Activated CD8-positive, alpha-beta memory T cell treated with anti-CD3 and anti-CD28 coated beads for 1 hour (primary cell): Measurements from ENCODE around the gene SKAP2.

ENCODE experiments used
- DNase-seq, 2 donors: peaks; one replicate each; pipeline ENCODE4 v3.0.0-alpha.2; 2020; ENCODE audit warnings: low read depth in 1 of 2; ENCODE audit errors: extremely low read depth in 1 of 2

Gene SKAP2

DNA sequence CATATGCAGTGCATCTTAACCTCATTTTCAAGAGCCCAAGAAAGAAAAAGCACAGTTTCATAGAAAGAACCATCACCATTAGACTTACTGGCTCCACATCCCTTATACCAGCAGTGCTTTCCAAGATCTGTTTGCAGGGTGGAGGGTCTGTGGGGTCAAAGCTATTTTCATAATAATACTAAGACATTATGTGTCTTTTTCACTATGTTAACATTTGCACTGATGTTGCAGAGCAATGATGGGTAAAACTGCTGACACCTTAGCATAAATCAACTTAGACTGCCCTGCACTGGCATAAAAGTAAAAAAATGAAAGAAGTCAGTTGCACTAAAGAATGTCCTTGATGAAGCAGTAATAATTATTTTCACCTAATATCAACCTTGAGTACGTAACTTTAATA lies 166.2 kb downstream of the SKAP2 start:
- no peak for DNase-seq

DNA sequence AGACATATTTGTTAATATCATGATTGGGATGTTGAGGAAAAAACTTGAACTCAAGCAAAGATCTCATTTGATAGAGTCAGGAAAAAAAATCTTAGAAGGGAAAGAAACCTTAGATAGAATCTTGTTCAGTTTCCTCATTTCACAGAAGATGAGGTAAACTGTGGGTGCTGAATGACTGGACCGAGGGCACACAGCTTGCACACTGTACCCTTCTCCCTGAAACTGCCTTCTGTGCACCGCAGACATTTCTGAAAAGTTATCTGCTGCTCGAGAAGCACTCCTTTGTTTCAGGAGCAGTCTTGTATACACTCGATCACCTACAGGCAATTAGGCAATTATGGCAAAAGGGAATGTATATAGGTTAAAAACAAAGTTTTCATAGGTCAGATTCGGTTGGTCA lies 167.4 kb downstream of the SKAP2 start:
- DNase-seq = no peak

DNA sequence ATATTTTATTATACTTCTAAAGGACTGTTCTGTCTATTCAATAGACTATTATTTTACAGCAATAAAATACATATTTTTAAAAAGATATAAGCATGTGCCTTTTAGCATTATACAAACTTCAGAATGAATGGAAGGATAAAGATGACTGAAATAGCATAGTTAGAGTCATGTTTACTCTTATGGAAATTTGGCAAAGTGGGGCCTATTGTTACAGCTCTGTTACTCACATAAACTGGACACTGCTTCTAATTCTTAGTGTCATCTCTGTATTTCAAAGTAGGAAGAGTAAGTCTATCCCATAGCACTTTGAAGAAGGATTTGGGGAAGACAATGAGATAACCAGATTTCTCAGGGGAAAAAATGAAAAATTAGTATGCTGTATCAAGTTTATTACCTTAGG lies 168.2 kb downstream of the SKAP2 start:
- DNase-seq = no peak

DNA sequence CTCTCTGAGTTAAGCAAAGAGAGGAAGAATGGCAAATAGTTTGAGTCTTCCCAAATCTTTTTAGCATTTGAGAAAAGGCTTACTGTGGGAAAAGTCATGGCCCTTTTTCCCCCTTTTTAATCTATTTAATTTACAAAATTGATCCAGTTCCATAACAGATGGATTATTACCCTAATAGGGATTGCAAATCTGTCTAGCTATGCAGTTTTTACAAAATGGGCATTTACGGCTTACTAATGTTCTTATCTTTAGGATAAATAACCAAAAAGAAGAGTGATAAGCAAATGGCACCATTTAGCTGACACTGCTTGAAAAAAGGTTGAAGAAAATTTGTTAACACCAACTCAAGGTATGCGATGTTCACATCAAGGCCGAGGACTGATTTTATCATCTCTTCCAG lies 169.7 kb downstream of the SKAP2 start:
- no peak for DNase-seq

DNA sequence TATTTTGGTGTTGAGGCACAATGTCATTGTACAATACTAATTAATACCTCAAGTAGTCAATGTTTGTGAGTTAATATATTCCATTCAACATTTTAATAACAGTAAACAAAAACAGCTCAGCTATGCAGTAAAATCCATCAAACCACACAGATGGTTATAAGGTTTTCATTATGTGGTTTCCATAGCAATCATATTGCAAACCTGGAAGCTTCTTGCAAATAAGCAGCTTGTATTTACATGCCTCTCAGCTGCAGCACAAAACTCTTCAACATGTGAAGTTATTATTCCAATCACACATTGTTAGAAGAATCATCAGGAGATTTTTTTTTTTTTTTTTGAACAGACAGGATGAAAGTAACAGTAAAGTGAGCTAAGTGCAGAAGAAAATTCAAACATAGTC lies 170.2 kb downstream of the SKAP2 start:
- no peak for DNase-seq

DNA sequence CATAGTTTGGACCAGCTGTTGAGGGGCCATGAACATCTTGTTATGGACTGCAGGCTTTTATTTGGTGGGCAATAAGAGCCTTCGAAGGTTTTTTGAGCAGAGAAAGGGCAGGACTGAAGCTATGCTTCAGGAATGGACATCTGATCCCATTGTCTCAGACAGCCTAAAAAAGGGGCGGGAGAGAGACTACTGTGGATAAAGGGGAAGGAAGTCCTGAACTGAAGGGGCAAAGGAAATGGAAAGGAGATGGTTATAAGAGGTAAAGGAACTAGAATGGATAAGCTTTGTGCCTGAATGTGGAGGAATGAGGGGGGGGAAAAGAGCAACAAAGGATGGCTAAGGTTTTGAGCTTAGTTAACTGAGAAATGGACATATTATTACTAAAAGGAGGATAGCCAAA lies 172.5 kb downstream of the SKAP2 start:
- DNase-seq = no peak

DNA sequence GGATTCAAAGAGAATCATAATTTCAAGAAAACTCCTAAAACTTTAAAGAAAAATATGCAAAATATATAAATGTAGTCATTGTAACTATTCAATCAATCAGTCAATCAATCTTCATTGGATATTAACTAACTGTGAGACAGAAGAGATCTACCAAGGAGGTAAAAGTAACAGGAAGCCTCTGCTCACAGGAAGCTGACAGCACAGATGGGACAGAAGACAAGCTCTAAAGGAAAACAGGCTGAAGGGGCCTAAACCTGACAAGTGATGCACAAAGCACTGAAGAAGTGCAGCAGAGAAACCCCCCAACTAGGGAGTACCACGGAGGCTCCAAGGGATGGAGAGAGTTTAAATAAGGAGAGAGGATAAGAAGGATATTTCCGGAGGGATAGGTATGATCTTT lies 173.0 kb downstream of the SKAP2 start:
- no peak for DNase-seq

DNA sequence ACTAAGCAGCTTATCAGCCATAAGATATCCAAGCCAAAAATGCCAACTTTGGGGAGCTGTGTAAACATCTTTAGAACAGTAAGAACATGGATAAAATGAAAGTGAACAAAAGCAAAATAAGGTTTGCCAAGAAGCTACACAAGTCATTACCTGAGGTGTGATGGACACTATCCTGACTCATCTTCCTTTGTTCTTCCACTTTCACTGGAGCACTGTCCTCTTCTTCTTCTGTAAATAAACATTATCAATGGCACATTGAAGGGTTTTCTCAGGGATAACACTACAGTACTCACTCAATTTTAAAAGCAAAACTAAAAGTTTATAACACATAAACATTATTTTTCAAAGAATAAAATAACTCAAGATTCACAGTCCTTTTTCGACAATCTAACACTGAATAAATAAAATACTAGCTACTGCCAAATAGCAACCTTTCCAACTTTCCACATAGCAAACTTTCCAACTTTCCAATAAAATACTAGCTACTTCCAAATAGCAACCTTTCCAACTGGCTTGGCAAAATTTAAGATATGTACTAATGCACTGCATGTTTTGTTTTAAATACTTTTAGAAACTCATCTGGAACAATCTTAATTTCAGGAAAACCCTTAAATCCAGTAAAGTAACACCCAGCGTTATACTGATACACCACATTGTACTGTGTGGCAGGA lies 174.1 kb downstream of the SKAP2 start:
- no peak for DNase-seq

DNA sequence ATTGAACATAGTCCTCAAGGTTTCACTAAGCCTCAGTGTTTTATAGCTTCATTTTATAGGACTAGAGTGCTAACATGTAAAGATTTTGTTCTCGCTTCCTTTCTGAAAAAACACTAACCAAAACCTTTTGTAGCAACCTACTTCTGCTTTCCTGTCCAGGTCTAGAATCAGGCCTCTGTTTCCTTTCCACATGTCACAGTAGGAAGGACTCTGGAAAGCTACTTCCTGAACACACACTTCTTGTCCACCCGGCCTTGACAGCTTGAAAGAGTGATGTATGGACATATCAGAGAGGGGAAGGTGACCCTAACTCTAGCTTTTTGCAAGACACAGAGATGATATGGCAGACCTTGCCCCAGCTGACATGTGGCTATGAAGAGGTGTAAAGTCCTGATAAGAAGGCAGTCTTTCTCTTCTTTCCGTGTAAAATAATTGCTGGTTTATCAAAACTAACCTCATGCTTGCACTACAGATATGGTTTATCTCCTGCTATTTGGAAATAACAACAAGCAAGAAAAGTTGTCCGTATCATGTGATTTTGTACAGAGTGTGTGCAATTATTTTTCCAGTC lies 175.4 kb downstream of the SKAP2 start:
- no peak for DNase-seq

DNA sequence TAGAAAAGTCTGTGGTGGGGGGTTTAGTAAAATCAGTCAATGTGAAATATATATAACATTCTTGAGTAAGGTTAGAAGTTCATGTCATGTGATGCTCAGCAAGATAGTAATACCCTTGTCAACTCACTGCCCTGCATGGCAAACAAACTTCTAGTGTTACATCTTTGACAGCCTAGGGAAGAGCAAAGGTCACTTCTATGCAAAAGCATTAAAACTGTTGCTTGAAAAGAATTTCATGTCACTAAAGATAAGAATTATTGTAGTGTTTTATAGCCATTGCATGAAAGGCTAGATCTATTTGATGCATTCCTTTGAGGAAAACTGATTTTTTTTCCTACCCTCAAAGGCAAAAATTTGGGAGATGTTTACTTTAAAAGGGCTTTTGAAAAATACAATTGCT lies 176.0 kb downstream of the SKAP2 start:
- DNase-seq = no peak

DNA sequence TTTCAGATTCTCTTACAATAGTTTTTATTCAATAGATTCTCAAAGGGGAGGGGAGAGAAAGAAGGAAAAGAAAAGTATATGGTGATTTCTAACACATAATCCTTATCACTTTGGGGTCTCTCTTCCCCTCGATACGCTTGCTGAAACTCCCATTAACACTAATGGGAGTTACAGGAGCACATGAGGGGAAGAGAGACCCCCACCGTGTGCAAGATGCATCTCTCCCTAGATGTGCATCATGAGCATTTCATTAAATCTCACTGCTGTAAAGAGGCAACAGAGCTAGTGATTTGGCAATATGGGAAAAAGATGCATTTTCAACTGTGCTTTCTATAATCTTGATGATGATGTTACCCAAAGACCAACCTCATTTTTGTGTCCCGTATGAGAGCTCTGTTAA lies 177.4 kb downstream of the SKAP2 start:
- no peak for DNase-seq

DNA sequence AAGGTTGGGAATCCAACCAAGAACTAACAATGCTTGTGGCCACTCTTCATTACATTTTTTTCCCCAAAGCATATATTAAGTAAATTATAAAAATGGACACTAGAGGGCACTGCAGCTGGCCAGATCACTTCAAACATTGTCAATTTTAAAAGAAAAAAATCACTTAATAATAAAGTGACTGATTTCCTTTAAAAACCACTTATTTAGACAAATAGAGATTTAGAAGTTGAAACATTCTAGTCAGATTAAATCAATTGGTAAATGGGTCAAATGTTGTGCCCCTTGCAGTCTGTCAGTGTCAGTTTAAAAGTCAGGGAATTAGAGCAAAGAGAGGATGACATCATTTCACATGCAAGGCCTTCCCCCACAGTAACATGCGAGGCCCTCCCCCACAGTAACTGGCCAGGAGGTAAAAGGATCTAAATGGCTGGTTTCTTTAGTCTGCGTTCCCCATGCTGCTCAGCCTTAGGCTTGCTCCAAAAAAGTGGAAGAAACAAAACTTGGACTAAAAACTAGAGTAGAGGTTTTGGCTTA lies 177.9 kb downstream of the SKAP2 start:
- no peak for DNase-seq

DNA sequence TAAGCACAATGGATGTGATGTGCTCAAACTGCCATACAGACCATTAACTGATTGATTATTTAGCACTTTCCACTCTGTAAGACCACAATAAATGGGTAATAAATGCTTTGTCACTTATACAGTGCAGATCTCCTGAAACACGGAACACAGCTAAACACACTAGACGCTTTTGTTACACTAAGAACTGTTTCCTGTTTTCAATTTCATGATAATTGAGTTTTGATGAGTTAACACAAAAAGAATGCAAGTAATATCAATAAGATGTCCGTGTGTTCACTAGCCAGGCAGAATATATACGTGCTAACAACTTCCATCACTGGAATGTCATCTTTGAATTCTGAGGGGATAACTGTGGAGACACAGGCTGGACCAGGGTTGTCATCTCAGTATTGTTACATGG lies 178.8 kb downstream of the SKAP2 start:
- DNase-seq = no peak

DNA sequence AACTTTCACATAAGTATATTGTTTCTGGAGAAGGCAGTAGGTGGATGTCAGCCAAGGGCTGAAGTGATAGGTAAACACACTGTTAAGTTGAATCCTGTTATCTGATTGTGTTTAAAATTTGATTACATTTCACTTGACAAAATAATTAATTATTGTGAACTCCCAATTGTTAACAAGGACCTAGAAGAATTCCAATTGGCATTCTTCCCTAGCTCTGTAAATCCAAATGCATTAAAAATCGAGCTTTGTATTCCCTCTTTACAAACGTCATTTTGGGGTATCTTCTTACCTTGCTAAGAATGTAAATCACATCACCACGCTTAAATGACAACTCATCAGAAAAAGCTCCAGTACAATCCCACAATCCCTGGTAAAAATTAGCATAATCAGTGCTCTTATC lies 179.9 kb downstream of the SKAP2 start:
- no peak for DNase-seq

DNA sequence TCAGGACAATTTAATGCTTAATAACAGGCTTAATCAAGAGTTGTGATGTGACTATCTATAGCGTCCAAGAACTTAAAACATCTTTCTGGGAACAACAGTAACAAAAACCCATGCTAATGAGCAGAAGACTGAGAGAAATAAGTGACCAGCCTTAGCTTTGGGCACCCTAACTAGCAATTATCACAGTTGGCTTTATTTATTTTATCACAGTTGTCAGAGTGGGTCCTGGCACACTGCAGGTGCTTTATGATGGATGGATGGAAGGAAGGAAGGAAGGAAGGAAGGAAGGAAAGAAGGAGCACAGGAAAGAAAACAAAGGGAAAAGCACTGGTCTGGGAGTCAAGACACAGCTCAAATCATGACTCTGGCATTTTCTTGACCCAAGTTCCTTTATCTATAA lies 181.1 kb downstream of the SKAP2 start:
- no peak for DNase-seq

DNA sequence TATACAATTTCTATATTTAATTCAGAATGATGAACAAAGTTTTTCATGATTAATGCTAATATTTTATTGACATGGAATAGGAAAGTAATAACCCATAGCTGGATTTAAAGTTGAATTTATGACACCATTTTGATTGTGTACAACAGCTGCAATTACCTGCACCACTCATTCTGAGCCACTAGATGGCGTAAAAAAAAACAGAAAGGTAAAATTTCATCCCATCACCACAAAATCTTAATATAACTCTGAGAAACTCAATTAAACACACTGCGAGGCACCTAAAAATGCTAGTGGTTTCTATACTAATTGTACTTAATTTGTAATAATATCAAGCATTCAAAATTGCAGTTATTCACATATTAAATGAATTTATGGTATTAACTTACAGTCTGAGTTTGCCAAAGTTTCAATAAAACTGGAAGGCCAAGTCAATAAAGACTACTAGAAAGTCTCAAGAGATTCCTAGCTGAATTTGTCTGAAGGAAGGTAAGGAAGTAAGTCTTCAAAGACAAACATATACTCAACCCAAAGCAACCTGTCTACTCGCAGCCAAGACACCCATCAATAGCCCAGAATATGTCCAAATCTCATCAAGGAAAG lies 182.5 kb downstream of the SKAP2 start:
- no peak for DNase-seq

DNA sequence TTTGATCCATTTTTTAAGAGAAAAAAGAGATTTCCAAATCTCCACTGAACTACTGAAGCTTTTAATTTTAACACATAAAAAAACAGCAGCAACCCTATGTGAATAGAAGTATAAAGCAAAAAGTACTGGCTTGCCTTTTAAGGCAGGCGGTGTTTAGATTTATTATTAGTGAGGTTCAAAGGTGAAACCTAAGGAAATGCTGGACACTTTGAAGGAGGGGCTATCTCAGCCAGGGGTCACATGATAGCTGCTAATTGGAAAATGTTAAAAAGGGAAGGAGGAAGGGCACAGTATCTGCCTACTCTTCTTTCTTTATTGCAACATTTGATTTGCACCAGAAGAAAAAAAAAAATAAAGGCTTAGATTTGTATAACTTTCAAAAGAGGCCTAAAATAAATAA lies 183.8 kb downstream of the SKAP2 start:
- DNase-seq = no peak

DNA sequence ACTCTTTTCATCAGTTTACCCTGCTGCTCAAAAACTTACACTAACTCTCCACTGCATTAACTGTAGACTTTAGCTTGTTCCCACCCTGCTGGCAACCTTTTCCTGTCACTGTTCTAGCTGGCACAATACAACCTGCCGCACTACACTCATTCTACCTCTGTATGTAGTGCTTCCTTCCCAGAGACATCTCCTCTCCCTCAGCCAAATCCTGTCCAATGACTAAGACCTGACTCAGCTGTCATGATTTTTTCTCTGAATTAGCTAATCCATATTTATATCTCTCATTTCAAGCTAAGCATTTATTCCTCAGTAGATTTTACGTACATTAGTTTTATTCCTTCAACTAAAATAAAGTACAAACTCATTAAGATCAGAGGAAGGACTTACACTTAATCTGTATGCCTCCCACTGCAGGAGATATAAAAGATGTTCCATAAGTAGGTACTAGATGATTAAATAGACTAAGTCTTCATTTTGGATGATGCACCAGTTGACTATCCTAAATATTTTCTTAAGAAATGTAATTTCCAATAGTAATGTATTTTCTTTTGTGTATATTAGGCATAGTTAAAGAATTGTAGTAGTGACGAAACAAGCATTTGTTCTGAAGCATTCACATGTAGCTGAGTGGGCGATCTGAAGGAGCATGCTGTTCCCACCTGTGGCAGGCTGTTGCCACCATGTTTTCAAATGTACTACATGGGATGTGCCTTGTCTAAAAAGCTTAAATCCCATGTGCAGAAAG lies 189.1 kb downstream of the SKAP2 start:
- no peak for DNase-seq

DNA sequence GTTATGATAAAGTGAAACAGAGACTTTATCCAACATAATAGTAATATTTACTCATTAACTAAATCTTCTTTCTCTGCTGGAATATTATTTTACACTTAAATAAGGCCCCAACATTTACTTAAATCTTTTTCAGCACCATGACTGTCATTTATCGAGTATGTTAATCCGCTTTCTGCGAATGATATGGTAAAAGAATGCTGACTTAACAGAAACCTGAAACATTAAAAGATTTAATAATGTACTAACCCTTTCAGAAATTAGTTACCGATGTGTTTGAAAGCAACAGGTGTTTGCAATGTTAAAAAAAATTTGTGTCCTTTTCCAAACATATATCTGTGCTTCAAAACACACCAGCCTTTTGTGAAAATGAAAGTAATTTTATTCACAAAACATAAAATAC lies 190.5 kb downstream of the SKAP2 start:
- no peak for DNase-seq

DNA sequence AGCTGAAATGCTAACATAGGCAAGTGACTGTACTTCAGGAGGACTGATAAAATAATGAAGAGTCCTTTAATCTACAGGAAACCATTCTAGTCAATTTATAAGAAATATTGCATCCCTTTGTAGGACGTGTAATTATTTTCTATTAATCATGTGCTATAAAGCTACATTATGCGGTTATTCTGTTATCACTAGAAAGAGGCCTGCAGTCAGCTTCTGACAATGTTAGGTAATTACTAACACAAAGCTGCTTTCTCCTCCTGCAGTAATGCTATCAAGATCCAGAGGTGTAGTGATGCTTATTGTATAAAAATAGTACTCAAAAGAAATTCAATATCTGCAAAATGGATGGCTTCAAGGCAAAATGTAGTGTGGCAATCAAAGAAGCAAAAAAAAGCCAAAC lies 191.1 kb downstream of the SKAP2 start:
- DNase-seq = no peak

DNA sequence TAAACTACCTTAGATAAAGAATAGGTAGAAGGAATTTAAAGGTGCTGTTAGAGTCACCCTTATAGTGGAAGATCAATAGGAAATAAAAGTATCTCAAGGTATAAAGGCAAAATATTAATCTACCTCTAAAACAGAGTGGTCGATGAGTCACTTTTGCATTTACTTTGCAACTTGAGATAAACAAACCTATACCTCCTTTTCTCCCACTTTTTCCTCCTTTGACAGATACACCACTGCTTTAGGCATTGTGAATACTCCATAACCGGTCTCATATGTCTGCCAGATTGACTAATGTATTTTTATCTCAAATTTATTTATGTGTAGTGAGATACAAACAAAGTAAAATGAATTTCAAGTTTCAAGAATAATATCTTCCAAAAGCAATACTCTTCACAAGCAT lies 193.5 kb downstream of the SKAP2 start:
- no peak for DNase-seq

DNA sequence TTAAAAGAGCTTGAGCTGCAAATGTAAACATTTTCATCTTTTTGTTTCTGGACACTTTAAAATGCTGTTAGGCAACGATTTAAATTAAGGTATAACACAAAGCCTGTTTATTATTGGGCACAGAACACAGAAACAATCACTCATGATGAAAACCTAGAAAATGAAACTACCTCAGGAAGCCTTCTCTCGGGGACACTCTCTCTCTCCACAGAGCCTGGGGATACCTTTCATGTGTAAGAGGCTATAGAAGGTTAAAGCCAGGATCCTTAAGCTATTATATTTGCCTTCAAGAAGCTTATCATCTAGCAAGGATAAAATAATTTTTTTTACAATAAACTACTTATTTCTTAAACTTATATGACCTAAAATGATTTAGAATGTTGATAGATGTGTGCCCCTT lies 194.1 kb downstream of the SKAP2 start:
- no peak for DNase-seq
